NCI-H524 treated with DMSO at 0.1 percent for 48 hours (cell line): Measurements from ENCODE around the gene ASB16.

Source experiments
- DNase-seq: peaks from one replicate; lab custom pipeline; 2025; lab: John Stamatoyannopoulos, UW

The ASB16 gene

GRCh38 chr17:44223541-44224071, 53.1 kb downstream of the ASB16 start:
- DNase-seq: no peak
